HCT116 (cell line): ENCODE measurements around the gene RANBP9. TPM values are rescaled to one million over a fixed set of nuclear protein-coding genes. Genes with fewer than 3 reads are reported as not detected.
A peak's percentile ranks its signal among the peaks of the same experiment; 100 is the strongest.

ENCODE experiments used
- ATAC-seq: fragments of 200-7000 bp; cut with Tn5 transposase; 2 replicates; pipeline ENCODE4 v1.9.1; 2020; ENCODE audit warnings: mild to moderate bottlenecking, moderate library complexity
- BruUV-seq: library from RNA; stranded (reverse); fragments of 400-500 nt; replicated peaks from 2 replicates; lab custom pipeline; 2021; lab: Mats Ljungman, UMichigan
- CTCF ChIA-PET: fragments of 300-600 bp; sonication (Branson Sonifier 250); formaldehyde crosslinking; loops from one replicate; lab custom pipeline; 2021; ENCODE audit warnings: antibody characterized with exemption; lab: Charles Lee
- POLR2A ChIA-PET: fragments of 300-600, 350-600 bp; sonication (Branson Sonifier 250); formaldehyde crosslinking; loops from one replicate; lab custom pipeline; 2021; ENCODE audit warnings: antibody characterized with exemption; lab: Charles Lee
- RAD21 ChIA-PET, 2 experiments: fragments of 300-600 bp; sonication (Branson Sonifier 250); formaldehyde crosslinking; loops; one replicate each; lab custom pipeline; 2023; ENCODE audit warnings: low total read pairs in 2 of 2; ENCODE audit not compliant: uncharacterized antibody in 2 of 2, unreplicated experiment in 2 of 2, low non-redundant PET in 1 of 2; lab: Charles Lee
- DNase-seq: peaks from one replicate; pipeline ENCODE4 v3.0.0-alpha.2; 2010; ENCODE audit warnings: low read depth, low spot score
- H2AFZ ChIP-seq: fragments of 200-600 bp; shearing (Covaris generic), sonication (generic); 2 replicates; pipeline ENCODE4 v1.6.1; 2017; ENCODE audit warnings: low read depth, mixed run types, mixed read lengths, antibody characterized with exemption, low read length; ENCODE audit not compliant: poor library complexity, severe bottlenecking
- H3K27ac ChIP-seq: 2 replicates; pipeline ENCODE4 v1.5.1; 2012; ENCODE audit warnings: low read depth, low read length
- H3K27me3 ChIP-seq: fragments of 200-600 bp; sonication (generic); 2 replicates; pipeline ENCODE4 v1.6.1; 2016; ENCODE audit warnings: mixed run types, low read length, mixed read lengths; ENCODE audit not compliant: insufficient read depth
- H3K36me3 ChIP-seq, 2 experiments: fragments of 200-500 bp in 1 of 2; fragments of 200-600 bp in 1 of 2; sonication (Bioruptor generic) in 1 of 2; sonication (generic) in 1 of 2; 2 replicates each; pipeline versions ENCODE4 v1.5.1 to v1.6.1; 2014 to 2016; ENCODE audit warnings: low read length in 2 of 2, inconsistent platforms in 1 of 2, mixed read lengths in 1 of 2, mixed run types in 1 of 2; ENCODE audit not compliant: insufficient read depth in 2 of 2, control insufficient read depth in 1 of 2
- H3K4me1 ChIP-seq, 2 experiments: fragments of 200-600 bp in 1 of 2; sonication (generic) in 1 of 2; 2 replicates each; pipeline versions ENCODE4 v1.5.1 to v1.6.1; 2012 to 2017; ENCODE audit warnings: low read length in 2 of 2, inconsistent platforms in 1 of 2, mild to moderate bottlenecking in 1 of 2, mixed read lengths in 1 of 2, mixed run types in 1 of 2, moderate library complexity in 1 of 2; ENCODE audit not compliant: insufficient read depth in 2 of 2, control insufficient read depth in 1 of 2
- H3K4me2 ChIP-seq: fragments of 200-600 bp; sonication (generic); 2 replicates; pipeline ENCODE4 v1.6.1; 2017; ENCODE audit warnings: mixed run types, low read length, mixed read lengths
- H3K4me3 ChIP-seq, 2 experiments: fragments of 200-600 bp in 1 of 2; sonication (generic) in 1 of 2; replicated peaks in 1 of 2; 2 replicates each; pipeline ENCODE4 v1.5.1; 2011 to 2016; ENCODE audit warnings: low read length in 2 of 2, control low read depth in 1 of 2, low read depth in 1 of 2, mild to moderate bottlenecking in 1 of 2, mixed read lengths in 1 of 2, mixed run types in 1 of 2
- H3K79me2 ChIP-seq: fragments of 200-600 bp; sonication (generic); 2 replicates; pipeline ENCODE4 v1.6.1; 2017; ENCODE audit warnings: mild to moderate bottlenecking, mixed run types, low read length, moderate library complexity, mixed read lengths; ENCODE audit not compliant: insufficient read depth
- H3K9ac ChIP-seq: fragments of 200-600 bp; sonication (generic); 2 replicates; pipeline ENCODE4 v1.6.1; 2016; ENCODE audit warnings: low read length, mixed read lengths
- H3K9me2 ChIP-seq: fragments of 200-600 bp; sonication (generic), shearing (Covaris generic); 2 replicates; pipeline ENCODE4 v1.6.1; 2017; ENCODE audit warnings: mixed run types, mild to moderate bottlenecking, moderate library complexity; ENCODE audit not compliant: insufficient read depth
- H3K9me3 ChIP-seq, 2 experiments: fragments of 200-500 bp in 1 of 2; fragments of 200-600 bp in 1 of 2; sonication (Bioruptor generic) in 1 of 2; sonication (generic) in 1 of 2; 2 replicates each; pipeline ENCODE4 v1.6.1; 2014 to 2017; ENCODE audit warnings: low read length in 2 of 2, mixed read lengths in 2 of 2, inconsistent platforms in 1 of 2, low read depth in 1 of 2, mild to moderate bottlenecking in 1 of 2, mixed run types in 1 of 2, moderate library complexity in 1 of 2; ENCODE audit not compliant: control insufficient read depth in 1 of 2, insufficient read depth in 1 of 2
- H4K20me1 ChIP-seq: fragments of 200-600 bp; sonication (generic), shearing (Covaris generic); 2 replicates; pipeline ENCODE4 v1.6.1; 2017; ENCODE audit warnings: mixed run types, mild to moderate bottlenecking, moderate library complexity; ENCODE audit not compliant: insufficient read depth
- CEBPB ChIP-seq: IDR thresholded peaks from 2 replicates; pipeline ENCODE4 v1.6.1; 2012; ENCODE audit warnings: low read depth
- EGR1 ChIP-seq: IDR thresholded peaks from 2 replicates; pipeline ENCODE4 v1.6.1; 2012; ENCODE audit warnings: low read depth
- FOSL1 ChIP-seq: IDR thresholded peaks from 2 replicates; pipeline ENCODE4 v1.6.1; 2012; ENCODE audit warnings: low read depth
- POLR2A ChIP-seq: IDR thresholded peaks from 2 replicates; pipeline ENCODE4 v1.7.0; 2011; ENCODE audit warnings: borderline replicate concordance; ENCODE audit not compliant: insufficient read depth, insufficient read length; ENCODE audit errors: extremely low read depth
- RAD21 ChIP-seq: IDR thresholded peaks from 2 replicates; pipeline ENCODE4 v1.6.1; 2012; ENCODE audit warnings: low read depth, mild to moderate bottlenecking
- SP1 ChIP-seq: IDR thresholded peaks from 2 replicates; pipeline ENCODE4 v1.6.1; 2012; ENCODE audit warnings: low read depth
- SRF ChIP-seq: IDR thresholded peaks from 2 replicates; pipeline ENCODE4 v1.6.1; 2012; ENCODE audit warnings: low read depth
- intact Hi-C: fragments of 100-400 bp; cut with micrococcal nuclease; formaldehyde crosslinking; loops from 2 replicates; pipeline ENCODE4 v1.10.0; 2022
- total RNA-seq: library from RNA; stranded (reverse); gene quantifications from one replicate; pipeline ENCODE4 v1.2.1, GENCODE V29; 2021; ENCODE audit not compliant: unreplicated experiment
- TF ChIP-seq, protein P1 (sequence below): IDR thresholded peaks from 2 replicates; pipeline ENCODE4 v1.6.1; 2012
- TF ChIP-seq, protein P2 (sequence below): IDR thresholded peaks from 2 replicates; pipeline ENCODE4 v1.6.1; 2012
- TF ChIP-seq, protein P3 (sequence below): IDR thresholded peaks from 2 replicates; pipeline ENCODE4 v1.6.1; 2012; ENCODE audit warnings: low read depth

RANBP9 gene
- total RNA-seq, 1 experiment from 2014 or later, result 48.0 TPM

DNA sequence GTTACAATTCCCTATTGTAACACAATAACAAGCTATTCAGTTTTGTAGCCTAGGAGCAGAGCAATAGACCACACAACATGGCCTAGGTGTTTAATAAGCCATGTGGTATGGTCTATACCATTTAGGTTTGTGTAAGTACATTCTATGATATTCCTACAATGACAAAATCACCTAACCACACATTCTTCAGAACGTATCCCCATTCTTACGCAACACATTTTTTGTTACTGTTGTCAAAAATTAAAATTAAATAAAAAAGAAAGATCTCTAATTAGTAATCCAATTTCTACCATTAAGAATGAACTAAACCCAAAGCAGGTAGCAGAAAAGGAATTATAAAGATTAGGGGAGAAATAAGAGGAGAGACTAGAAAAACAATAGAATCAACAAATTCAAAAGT is 44.0 kb downstream of the RANBP9 start:
- intact Hi-C loops, result no loop called here
- ChIA-PET RAD21 (no interaction called here), CTCF (no interaction called here), POLR2A (no interaction called here)
- H3K4me2 ChIP-seq, result no peak overlapping the region
- H3K4me1 ChIP-seq, result peaks cover 0 to 5% of the 10 kb centered on the region in 2 experiments; a peak in 1 of 4 replicates
- no peaks in the 10 kb centered on the region for H3K36me3 ChIP-seq
- TF ChIP-seq, protein P1, sequence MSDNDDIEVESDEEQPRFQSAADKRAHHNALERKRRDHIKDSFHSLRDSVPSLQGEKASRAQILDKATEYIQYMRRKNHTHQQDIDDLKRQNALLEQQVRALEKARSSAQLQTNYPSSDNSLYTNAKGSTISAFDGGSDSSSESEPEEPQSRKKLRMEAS, result no peak
- TF ChIP-seq POLR2A, result no peak
- 0 out of 2 replicates have a peak, but pooled peaks have one; percentile 13 for TF ChIP-seq CEBPB
- no peak for TF ChIP-seq SRF
- no peak for TF ChIP-seq FOSL1
- no peak for TF ChIP-seq EGR1
- TF ChIP-seq RAD21, result no peak
- no peak overlapping the region for H3K27ac ChIP-seq
- H3K79me2 ChIP-seq, result peaks cover 99% of the 10 kb centered on the region
- no peaks in the 10 kb centered on the region for H3K27me3 ChIP-seq
- no peak overlapping the region for H3K9ac ChIP-seq
- no TSS peak for BruUV-seq
- DNase-seq, result no peak
- H2AFZ ChIP-seq, result no peak overlapping the region
- ATAC-seq, result no peak
- H3K9me2 ChIP-seq, result no peaks in the 10 kb centered on the region
- peaks cover 5% of the 10 kb centered on the region; the same call in 1 of the 2 replicates for H4K20me1 ChIP-seq
- no peak overlapping the region for H3K4me3 ChIP-seq
- no peaks in the 10 kb centered on the region for H3K9me3 ChIP-seq

DNA sequence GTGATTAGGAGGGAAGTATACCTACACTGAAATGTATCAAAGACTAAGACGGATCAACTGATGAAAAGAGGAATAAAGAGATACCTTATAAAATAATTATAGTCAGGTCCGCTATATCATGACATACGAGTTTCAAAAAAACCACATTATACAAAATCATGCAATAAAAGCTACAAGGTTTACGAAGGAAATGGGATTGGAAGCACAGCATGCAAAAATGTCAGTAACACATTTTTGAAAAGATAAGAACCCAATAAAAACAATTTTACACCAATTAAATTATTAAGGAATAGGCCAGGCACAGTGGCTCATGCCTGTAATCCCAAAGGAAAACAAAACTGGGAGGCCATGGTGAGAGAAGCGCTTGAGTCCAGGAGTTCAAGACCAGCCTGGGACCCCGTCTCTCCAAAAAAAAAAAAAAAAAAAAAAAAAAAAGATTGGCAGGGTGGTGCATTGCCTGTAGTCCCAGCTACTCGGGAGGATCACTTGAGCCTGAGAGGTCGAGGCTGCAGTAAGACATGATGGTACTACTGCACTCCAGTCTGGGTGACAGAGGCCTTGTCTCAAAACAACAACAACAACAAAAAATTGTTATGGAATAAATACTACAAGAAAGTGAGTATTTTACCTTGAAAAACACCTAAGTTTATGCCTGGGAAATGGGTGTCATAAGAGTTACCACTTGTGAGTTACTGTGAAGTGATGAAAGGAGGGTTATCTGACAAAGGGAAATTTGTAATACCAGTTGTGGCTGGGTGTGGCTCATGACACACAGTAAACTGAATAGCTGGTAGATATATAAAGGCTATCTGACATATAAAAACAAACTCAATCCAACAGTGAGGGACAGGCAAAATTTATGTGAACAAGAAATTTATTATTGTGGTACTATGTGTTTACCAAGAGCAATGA is 45.2 kb downstream of the RANBP9 start:
- no peak for DNase-seq
- ChIA-PET CTCF (no interaction called here), POLR2A (interaction anchor here (0.7 kb wide), 1 partner anchor 16 kb away, joined by 6 read pairs; no protein-coding TSS in a partner anchor), RAD21 (no interaction called here)
- H3K27ac ChIP-seq, result no peak overlapping the region
- H3K9ac ChIP-seq, result no peak overlapping the region
- TF ChIP-seq, protein P2, sequence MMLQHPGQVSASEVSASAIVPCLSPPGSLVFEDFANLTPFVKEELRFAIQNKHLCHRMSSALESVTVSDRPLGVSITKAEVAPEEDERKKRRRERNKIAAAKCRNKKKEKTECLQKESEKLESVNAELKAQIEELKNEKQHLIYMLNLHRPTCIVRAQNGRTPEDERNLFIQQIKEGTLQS, result no peak
- no peak for TF ChIP-seq SP1
- TF ChIP-seq, protein P3, sequence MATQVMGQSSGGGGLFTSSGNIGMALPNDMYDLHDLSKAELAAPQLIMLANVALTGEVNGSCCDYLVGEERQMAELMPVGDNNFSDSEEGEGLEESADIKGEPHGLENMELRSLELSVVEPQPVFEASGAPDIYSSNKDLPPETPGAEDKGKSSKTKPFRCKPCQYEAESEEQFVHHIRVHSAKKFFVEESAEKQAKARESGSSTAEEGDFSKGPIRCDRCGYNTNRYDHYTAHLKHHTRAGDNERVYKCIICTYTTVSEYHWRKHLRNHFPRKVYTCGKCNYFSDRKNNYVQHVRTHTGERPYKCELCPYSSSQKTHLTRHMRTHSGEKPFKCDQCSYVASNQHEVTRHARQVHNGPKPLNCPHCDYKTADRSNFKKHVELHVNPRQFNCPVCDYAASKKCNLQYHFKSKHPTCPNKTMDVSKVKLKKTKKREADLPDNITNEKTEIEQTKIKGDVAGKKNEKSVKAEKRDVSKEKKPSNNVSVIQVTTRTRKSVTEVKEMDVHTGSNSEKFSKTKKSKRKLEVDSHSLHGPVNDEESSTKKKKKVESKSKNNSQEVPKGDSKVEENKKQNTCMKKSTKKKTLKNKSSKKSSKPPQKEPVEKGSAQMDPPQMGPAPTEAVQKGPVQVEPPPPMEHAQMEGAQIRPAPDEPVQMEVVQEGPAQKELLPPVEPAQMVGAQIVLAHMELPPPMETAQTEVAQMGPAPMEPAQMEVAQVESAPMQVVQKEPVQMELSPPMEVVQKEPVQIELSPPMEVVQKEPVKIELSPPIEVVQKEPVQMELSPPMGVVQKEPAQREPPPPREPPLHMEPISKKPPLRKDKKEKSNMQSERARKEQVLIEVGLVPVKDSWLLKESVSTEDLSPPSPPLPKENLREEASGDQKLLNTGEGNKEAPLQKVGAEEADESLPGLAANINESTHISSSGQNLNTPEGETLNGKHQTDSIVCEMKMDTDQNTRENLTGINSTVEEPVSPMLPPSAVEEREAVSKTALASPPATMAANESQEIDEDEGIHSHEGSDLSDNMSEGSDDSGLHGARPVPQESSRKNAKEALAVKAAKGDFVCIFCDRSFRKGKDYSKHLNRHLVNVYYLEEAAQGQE, result no peak
- no peak for TF ChIP-seq RAD21
- no peaks in the 10 kb centered on the region for H3K27me3 ChIP-seq
- no peak overlapping the region for H3K4me2 ChIP-seq
- H2AFZ ChIP-seq, result no peak overlapping the region
- peaks cover 0 to 5% of the 10 kb centered on the region in 2 experiments; a peak in 1 of 4 replicates for H3K4me1 ChIP-seq
- BruUV-seq, result no TSS peak
- H3K9me3 ChIP-seq, result no peaks in the 10 kb centered on the region
- no peaks in the 10 kb centered on the region for H3K36me3 ChIP-seq
- H3K79me2 ChIP-seq, result peaks cover 99% of the 10 kb centered on the region
- H3K4me3 ChIP-seq, result no peak overlapping the region
- intact Hi-C loops, result no loop called here
- H3K9me2 ChIP-seq, result no peaks in the 10 kb centered on the region
- peaks cover 5% of the 10 kb centered on the region; the same call in 1 of the 2 replicates for H4K20me1 ChIP-seq
- no peak for ATAC-seq
